HG02642 (cell line): ENCODE measurements around the gene RALGPS2.

Experiments used
- ATAC-seq: cut with Tn5 transposase; IDR thresholded peaks from one replicate; pipeline ENCODE4 v1.9.1; 2021; ENCODE audit warnings: mild to moderate bottlenecking; ENCODE audit not compliant: unreplicated experiment, poor library complexity

RALGPS2 gene

DNA sequence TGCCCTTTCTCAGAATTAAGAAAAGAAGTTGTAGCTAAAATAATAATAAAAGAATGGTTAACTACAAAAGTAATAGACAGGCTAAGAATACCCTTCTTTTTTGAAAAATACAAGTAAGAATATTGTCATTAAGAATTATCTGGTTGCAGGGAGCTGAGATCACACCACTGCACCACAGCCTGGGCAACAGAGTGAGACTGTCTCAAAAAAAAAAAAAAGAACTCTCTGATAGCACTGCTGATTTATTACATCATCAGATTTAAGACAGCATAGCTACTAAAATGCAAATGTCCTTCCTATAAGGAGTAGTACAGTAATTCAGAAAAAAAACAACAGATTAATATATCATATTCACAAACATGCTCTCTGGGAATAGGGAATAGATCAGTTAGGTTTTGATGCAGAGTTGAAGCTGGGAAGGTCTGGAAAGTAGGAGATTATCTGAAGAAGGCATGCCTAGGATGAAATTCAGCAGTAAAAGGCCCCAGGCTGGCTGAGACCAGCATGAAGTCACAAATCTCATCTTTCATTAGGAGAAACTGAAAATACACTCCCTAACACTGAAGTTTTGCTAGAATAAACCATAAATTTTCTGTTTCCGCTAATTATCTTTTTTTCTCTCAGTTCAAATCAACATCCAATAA, 176.6 kb downstream of the RALGPS2 start:
- no peak for ATAC-seq

DNA sequence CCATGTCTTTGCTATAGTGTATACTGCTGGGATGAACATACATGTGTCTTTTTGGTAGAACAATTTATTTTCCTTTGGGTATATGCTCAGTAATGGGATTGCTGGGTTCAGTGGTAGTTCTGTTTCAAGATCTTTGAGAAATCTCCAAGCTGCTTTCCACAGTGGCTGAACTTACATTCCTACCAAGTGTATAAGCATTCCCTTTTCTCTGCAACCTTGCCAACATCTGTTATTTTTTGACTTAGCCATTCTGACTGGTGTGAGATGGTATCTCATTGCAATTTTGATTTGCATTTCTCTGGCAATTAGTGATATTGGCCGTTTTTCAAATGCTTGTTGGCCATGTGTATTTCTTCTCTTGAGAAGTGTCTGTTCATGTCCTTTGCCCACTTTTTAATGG, 183.3 kb downstream of the RALGPS2 start:
- ATAC-seq: no peak

DNA sequence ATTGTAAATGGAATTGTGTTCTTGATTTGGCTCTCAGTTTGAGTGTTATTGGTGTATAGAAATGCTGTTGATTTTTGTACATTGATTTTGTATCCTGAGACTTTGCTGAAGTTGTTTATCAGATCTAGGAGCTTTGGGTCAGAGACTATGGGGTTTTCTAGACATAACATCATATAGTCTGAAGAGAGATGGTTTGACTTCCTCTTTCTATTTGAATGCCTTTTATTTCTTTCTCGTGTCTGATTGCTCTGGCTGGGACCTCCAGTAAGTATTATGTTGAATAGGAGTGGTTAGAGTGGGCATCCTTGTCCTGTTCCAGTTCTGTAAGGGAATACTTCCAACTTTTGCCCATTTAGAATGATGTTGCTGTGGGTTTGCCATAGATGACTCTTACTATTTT, 185.0 kb downstream of the RALGPS2 start:
- no peak for ATAC-seq

DNA sequence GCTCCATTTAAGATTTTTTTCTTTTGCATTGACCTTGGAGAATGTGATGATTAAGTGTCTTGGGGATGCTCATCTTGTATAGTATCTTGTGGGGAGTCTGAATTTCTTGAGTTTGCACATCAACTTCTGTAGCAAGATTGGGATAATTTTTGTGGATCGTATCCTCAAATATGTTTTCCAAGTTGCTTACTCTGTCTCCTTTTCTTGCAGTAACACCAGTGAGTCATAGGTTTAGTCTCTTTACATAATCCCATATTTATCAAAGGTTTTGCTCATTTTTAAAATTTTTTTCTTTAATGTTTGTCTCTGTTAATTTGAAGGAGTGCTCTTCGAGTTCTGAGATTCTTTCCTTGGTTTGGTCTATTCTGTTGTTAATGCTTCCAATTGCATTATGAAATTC, 187.6 kb downstream of the RALGPS2 start:
- no peak for ATAC-seq

DNA sequence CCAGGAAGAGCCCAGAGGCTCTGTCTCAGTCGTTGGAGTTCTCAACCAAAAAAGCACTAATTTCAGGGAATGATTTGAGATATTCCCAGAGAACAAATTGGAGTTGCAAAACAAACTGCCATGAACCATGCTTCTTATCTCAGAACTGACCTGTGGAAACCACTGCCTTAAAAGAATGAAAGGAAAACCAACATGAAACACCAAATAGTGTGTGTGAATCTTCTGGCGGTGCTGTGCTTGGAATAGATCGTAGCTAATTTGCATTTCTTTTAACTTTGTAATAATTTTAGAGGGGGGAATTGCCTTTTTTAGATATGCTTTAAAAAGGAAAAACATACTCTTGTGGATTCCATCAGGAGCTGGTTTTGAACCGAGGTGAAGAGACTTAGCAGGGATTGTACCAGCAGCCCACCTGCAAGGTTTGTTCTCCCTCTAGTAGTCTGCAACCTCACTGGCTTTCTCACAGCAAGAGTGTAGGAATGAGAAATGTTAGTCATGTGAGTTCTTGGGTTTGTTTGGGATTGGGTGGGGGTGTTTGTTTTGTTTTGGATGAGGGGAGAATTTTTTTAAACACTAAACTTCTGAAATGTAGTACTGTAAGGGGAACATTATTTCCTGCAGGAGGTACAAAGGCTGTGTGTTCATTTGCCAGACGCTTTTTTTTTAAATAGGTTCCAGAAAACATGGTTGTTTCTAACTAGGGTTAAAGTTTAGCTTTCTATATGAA, 191.6 kb downstream of the RALGPS2 start:
- ATAC-seq: no peak

DNA sequence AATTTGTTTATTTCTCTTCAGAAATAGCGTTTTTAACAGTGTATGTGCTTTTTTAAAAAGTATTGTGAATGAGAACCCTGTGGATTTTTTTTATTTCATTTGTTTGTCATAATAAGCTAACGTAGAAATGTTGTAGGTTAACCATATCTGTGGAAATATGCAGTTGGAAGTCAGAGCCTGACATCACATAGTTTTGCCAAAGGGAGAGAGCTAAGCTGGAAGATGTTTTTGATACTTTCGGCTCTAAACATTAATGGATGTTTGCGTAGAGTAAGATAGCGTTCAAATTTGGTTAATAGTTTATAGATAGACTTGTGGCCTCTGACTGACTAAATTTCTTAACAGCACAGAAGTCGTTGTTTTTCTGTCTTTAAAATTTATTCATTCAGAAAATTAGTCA, 193.3 kb downstream of the RALGPS2 start:
- ATAC-seq: no peak

DNA sequence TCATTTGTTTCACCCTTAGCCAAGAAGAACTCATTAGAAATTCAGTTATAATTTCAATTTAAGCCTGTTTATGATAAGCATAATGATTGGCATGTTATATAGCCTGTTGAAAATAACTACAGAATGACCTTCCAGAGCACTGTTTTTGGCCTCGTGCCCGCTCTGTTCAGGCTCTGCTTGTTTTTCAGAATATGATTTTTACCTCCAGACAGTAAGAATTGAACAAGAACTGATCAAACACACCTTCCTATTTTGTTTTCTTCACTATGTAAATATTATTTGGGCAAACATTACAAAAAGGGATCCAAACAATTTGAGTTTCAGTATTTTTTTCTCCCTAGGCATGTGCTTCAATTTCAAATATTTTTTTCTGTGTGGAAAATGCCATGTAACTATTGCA, 193.9 kb downstream of the RALGPS2 start:
- ATAC-seq: no peak

DNA sequence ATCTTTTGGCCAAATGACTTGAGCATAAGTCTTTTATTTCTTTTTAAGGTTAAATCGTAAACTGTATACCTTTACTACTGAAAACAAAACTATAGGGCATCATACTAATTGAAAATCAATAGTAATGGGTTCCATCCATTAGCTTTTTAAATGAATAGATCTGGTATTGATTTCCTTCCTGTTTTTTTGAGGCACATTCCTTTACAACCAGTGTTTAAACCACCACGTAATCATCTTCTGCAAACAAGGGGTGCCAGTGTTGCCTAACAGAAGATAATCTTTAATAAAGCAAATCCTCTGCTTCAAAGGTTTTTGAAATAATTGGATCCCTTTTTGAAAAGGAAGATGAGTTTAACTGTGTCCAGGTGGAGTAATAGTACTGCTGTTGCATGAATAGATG, 194.5 kb downstream of the RALGPS2 start:
- ATAC-seq: no peak

DNA sequence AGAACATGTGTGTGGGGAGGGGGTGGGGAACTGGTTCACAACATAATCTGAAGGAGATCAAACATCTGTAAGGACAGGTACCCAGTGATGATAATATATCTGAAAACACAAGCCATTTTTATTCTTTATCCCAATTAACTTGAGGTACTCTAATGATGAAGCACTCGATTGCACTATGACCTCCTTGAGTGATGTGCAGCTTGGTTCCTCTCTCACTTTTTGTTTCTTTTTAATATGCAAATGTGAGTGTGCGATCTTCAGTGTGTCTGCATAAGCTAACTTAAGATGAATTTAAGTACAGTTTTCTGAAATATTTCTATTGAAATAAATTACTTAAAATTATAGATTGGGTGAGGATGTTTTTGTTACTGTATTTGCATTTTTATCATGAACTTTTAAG, 196.5 kb downstream of the RALGPS2 start:
- ATAC-seq: no peak

DNA sequence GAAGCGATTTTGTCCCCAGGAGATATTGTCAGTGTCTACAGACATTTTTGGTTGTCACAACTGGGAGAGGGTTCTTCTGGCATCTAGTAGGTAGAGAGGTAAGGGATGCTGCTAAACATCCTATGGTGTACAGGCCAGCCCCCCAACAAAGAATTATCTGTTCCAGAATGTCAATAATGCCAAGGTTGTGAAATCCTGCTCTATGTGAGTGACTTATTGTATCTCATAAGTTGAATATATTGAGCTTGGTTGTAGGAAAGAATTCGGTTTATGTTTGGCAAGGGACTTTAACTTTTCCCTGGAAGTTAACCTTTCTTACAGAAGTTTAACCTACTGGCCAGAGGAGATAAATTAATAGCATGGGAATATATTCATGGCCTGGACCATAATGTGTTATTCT, 198.5 kb downstream of the RALGPS2 start:
- ATAC-seq: no peak

DNA sequence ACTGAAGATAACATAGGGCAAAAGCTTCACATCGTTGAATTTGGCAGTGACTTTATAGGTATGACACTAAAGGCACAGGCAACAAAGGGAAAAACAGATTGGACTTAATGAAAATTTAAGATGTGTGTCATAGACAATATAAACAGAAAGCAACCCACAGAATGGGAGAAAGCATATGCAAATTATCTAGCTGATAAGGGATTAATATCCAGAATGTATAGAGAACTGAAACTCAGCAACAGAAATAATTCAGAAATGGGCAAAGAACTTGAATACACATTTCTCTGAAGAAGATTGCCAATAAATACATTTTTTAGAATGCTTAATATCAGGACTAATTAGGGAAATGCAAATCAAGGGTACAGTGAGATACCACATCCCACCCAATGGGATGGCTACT, 201.0 kb downstream of the RALGPS2 start:
- ATAC-seq: no peak

DNA sequence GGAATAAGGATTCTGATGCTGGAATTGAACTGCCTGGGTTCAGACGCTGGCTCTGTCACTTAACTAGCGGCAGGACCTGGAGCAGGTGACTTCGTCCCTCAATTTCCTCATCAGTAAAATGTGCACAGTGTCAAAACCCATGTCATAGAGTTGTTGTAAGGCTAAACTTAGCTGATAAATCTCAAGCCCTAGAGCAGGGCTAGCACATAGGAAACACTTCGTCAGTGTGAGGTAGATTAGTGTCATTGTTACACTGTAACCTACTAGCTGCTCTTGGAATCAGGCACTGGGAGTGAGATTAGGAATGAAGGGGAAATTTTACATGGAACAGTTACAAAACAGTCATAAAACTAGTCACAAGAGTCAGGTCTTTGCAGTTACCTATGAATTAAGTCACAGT, 202.0 kb downstream of the RALGPS2 start:
- ATAC-seq: no peak

DNA sequence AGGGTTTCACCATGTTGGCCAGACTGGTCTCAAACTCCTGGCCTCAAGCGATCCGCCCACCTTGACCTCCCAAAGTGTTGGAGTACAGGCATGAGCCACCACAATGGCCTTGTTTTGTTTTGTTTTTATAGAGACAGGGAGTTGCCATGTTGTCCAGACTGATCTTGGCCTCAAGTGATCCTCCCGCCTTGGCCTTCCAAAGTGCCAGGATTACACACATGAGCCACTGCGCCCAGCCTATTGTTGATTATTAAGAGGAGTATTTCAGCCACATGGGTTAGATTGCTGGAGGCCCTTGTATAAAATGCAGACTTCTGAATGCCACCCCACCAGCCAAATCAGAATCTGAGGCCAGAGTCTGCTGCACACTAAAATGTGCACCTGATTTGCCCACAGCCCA, 203.0 kb downstream of the RALGPS2 start:
- no peak for ATAC-seq

DNA sequence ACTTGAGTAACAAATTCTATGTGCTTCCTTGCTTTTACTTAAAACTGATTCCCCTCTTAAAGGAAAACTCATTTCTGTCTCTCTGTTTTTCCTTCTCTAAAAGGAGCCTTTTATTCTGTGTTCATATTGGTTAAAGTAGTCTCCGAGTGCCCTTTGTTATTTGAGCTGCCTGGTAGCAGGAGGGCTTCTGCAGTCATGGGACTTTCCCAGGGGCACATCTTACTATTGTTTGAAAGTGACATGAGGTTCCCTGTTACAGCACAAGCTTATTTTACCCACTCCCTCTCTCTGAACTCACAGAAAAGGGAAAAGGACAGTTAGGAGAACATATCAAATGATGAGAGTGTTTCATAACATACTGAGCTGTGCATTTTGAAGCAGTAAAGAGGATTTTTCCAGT, 203.9 kb downstream of the RALGPS2 start:
- no peak for ATAC-seq

DNA sequence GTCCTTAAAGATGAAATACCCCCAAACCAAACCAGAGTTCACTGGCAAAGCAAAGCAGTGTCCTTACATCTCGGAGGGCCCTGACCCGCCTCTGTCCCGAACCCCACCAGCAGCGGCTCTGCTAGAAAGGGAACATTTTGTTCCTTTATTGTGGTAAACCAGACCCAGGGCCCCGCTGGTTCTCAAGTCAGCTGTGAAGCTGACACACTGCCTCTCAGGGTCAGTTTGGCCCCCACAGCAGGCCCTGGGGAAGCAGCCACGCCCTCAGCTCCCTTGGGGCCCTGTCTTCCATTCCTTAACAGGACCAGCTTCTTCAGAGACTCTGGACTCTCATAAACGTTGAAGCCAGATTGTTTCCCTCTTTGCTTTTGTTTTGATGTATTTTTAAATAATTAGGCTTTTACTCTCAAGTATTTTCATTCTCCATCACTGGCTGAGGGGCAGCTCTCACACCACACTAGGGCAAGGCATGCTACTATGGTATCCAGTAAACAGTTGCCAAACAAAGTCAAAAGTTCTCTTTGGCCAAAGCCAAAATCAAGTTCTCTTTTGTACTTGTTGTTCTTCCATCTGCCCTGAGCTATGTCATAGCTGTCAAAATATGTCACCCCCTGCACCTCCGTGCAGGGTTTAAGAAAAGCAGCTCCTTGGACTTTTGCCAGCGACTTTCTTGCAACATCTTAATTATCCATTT, 207.0 kb downstream of the RALGPS2 start:
- ATAC-seq: no peak

DNA sequence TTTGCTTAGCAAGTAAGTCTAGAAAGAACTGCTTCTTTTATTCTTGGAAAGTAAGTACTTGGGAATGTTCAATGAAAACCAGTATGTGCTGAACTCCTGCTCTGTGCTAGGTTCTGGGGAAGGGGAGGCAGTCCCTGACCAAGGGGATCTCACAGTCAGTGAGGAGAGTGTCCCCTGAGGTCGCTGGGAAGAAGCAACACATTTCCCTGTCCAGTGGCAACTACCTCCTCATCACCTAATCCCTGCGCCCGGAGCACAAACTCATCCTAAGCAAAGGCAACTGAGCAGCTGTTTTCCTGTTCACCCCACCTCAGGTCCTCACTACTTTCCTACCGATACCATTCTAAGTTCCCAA, 207.5 kb downstream of the RALGPS2 start:
- ATAC-seq: no peak

DNA sequence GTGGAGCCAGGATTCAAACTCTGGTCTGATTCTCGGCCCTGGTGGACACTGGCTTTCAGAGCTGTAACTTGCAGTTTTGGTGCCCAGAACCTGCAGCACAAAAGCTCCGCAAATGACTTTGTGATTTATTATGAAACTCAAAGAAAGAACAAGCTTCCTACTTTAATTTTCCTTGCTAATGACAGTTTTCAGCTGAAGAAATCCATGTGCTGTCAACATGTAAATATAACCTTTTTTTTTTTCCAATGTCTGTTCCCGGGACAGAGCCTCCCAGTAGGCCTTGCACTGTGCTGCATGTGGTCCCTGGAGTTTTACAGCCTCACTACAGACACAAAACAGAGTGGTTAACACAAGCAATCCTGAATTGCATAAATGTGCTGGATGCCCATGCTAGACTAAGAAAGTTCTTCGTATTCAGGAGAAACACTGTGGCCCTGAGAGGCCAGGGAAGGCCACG, 208.1 kb downstream of the RALGPS2 start:
- ATAC-seq: no peak

DNA sequence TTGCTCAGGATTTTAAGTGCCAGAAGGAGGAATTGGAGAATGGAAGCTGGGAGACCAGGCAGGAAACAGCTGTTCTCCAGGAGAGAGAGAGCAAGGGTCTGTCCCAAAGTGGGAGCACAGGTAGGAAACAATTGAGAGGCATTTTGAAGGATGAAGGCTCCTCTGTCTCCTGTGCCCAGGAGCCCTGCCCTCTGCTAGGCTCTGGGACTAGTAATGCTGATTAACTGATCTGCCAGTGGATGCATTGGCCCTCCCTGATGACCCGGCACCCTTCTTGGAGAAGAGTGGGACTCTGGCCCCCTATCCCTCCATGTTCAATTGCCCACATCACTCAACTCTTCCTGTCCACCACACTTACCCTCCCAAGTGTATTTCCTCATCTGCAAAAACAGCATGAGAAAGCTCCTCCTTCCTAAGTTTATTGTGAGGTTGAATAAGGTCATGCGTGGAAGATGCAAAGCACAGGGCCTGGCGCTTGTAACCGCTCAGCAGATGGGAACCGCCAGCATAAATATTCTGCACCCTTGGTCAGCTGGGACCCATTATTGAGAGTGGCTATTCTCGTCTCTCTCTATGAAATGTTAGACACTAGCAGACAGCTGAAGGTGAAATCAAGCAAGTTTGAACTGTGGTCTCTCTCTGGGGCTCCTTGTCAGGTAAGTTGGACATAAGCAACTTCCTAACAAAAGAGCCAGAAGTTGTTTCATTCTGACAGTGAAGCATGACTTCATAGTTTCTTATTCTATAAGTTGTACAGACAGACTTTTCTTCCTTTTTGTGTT, 208.9 kb downstream of the RALGPS2 start:
- ATAC-seq: no peak

DNA sequence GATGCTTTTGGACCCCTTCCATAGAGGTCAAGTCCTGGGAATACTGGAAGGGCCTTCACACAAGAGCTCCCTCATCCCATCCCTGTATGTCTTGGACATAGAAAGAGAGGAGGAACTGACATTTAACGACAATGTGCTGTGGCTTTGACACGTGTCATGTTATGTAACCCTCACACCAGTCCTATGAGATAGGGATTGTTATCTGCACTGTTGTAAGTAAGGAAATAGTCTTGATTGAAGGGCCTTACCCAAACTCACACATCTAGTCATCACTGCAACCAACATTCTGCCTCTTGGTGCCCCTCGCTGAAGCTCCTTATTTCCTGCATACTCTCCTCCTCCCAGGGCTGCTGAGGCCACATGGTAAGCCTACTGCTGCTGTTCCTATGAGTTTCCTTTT, 209.5 kb downstream of the RALGPS2 start:
- ATAC-seq: no peak

DNA sequence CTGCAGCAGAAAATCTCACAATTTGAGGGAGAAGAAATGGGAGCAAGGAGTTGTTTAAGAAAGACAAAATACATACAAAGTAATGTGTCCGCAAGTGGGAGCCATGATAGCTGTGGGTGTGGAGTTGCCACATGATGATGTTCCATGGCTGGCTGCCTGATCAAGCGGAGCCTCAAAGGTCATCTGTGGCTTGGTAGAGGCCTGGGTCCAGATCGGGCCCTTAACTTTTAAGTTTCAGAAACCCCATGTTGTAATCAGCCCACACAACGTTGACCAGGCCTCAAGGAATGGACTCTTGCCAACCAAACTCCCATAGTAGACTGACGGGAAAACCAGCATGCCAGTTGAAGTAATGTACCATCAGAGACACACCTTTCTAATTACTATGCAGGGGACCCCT, 210.6 kb downstream of the RALGPS2 start:
- no peak for ATAC-seq

DNA sequence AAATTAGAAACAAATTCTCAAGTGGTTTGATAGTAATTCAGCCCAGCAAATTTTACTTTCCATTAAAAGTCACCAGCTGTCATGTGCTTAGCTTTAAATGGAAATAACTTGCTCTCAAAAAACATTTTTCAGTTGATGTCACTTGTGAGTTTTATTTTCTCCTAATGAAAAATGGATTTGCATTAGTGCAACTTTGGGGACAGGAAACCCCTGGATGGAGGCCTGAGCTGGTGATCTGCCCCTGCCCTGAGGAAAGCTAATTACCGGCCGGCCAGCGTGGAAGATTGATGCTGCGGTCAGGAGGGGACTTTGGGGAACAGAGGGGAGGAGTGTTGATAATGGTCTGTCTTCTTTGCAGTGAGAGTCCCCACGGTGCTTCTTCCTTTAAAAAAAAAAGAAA, 212.7 kb downstream of the RALGPS2 start:
- ATAC-seq: no peak
